Measurements from ENCODE around the gene SPATA2.

The SPATA2 gene

DNA sequence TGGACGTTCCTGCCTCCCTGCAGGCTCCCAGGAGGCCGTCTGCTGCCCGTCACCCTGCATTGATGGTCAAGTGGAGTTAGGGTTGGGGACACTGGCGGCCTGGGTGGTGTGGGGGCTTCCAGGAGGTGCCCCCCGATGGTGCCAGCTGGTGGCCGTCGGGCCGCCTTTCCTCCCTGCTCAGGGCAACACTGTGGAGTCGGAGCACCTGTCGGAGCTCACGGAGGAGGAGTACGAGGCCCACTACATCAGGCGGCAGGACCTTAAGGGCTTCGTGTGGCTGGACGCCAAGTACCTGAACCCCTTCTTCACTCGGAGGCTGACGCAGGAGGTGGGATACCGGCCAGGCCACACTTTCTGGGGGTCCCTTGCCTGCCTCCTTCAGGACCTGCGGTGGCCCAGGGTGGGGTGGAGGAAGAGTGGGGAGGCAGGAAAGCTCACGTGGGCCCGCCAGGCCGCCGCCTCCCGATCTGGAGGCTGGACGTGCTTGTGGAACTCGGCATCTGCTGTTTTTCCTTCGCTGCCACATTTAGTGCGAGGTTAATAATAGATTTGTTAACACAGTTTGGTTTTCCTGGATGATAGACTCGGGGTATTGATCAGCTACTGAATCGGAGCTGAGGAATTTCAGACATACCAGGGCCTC is 28.6 kb downstream of the SPATA2 start:
- peaks cover 18% of the 10 kb centered on the region; the same call in 1 of the 2 replicates for H3K36me3 ChIP-seq (ENCODE audit: insufficient read depth, low read depth, low read length)
- H3K9me3 ChIP-seq (ENCODE audit: insufficient read depth, low read depth, low read length) = no peaks in the 10 kb centered on the region
- H3K4me3 ChIP-seq (ENCODE audit: low read length) = no peak overlapping the region
- H3K27me3 ChIP-seq (ENCODE audit: insufficient read depth, low read length) = no peaks in the 10 kb centered on the region
- no peak overlapping the region for H3K9ac ChIP-seq (ENCODE audit: low read depth, low read length)
- peaks cover 10% of the 10 kb centered on the region; the same call in 1 of the 2 replicates for H3K4me1 ChIP-seq (ENCODE audit: insufficient read depth, low read length)
- H3K27ac ChIP-seq (ENCODE audit: low read length) = no peak overlapping the region

DNA sequence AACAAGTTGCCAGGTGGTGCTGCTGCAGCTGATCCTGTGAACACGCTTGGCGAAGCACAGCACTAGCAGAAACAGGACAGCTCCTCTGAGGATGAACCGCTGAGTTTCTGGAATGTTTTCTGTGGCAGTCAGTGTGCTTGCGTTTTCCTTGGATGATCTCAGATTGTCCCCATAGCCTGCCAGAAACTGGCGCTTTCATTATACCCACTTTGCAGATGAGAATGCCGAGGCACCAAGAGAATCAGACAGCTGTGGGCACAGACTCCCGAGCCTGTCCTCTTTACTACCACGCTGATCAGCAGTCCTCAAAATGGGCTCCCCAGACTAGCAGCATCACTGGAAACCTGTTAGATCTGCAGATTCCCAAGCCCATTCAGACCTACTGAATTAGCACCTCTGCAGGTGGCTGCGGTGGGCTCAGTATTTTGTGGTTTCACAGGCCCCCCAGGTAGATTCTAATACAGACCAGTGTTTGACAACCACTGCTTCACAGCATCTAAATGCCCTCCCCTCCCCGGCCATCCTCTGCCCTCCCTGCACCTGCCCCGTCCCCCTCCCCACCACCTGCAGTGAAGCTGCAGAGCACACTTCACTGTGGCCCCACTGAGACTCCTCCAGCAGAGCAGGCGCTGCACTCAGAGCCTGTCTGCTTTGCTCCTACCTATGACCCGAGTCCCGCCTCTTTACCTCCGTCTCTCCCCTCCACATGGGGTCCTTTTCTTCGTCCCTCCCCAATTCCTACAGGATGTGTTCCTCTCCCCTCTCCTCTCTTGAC is 29.6 kb downstream of the SPATA2 start:
- 0 out of 2 replicates have a peak, but pooled peaks cover 4% of the 10 kb centered on the region for H3K4me1 ChIP-seq (ENCODE audit: insufficient read depth, low read length)
- no peaks in the 10 kb centered on the region for H3K9me3 ChIP-seq (ENCODE audit: insufficient read depth, low read depth, low read length)
- no peak overlapping the region for H3K9ac ChIP-seq (ENCODE audit: low read depth, low read length)
- no peak overlapping the region for H3K27ac ChIP-seq (ENCODE audit: low read length)
- H3K27me3 ChIP-seq (ENCODE audit: insufficient read depth, low read length) = no peaks in the 10 kb centered on the region
- no peak overlapping the region for H3K4me3 ChIP-seq (ENCODE audit: low read length)
- H3K36me3 ChIP-seq (ENCODE audit: insufficient read depth, low read depth, low read length) = peaks cover 25% of the 10 kb centered on the region; the same call in 1 of the 2 replicates

DNA sequence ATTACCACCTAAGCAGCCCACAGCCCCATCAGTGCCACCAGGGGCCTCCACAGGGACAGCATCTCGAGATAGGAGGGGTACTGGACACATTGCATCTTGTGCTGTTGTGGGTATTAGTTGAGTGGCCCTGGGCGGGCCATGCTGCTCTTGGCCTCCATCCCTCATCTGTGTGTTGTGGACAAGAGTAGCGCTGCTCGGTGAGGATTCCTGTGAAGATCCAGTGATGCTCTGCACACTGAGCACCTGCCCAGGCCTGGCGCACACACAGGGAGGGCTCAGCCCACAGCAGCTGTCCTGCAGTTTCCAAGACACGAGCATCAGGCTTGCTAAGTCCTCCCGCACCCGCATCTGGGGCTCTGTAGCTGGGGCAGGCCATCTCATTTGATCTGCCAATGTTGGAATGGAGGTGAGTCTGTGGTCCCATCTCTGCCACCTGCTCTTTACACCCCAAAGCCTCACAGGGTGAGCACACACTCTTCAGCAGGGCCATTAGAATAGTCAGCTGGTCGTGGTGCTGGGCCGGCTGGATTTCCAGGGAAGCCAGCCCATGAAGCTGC is 32.0 kb downstream of the SPATA2 start:
- Histone ChIP-seq H3K9ac (ENCODE audit: low read depth, low read length) (no peak overlapping the region), H3K36me3 (ENCODE audit: insufficient read depth, low read depth, low read length) (peaks cover 31% of the 10 kb centered on the region), H3K4me3 (ENCODE audit: low read length) (no peak overlapping the region), H3K9me3 (ENCODE audit: insufficient read depth, low read depth, low read length) (no peaks in the 10 kb centered on the region), H3K27ac (ENCODE audit: low read length) (no peak overlapping the region), H3K27me3 (ENCODE audit: insufficient read depth, low read length) (no peaks in the 10 kb centered on the region), H3K4me1 (ENCODE audit: insufficient read depth, low read length) (no peaks in the 10 kb centered on the region)

DNA sequence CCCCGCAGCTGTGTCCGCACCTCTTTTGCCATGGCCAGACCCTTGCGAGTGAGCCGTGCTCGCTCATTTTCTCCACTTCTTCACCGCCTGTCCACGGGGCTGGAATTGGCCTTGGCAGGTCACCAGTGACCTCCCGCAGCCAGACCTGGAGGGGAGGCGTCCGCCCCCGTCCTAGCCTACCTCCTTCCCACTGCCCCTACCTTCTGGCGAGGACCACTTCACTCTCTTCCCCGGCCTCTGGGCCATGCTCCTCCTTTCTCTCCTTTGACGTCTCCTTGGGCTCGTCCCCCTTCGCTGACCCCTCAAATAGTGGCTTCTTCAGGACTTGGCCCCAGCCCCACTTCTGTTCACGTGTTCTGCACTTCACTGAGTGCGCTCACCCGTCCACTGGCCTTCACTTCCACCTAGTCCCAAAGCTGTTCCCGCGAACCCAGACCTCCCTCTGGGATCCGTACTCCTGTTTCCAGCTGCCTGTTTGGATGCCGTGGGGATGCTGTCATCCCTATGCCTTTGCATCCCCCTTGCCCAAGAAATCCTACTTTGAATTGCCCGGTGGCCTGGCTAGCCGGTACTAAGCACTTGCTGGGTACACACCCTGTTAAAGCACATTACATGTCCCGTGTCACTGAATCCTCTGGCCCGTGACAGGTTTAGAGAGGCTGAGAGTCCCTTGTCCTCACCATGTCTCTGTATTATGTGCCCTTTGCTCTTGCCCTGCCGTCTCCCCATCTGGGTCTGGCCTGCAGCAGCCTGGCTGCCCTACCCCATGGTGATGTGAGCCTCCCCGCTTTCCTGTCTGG is 33.0 kb downstream of the SPATA2 start:
- Histone ChIP-seq H3K36me3 (ENCODE audit: insufficient read depth, low read depth, low read length) (peaks cover 35% of the 10 kb centered on the region), H3K27me3 (ENCODE audit: insufficient read depth, low read length) (no peaks in the 10 kb centered on the region), H3K9me3 (ENCODE audit: insufficient read depth, low read depth, low read length) (no peaks in the 10 kb centered on the region), H3K9ac (ENCODE audit: low read depth, low read length) (no peak overlapping the region), H3K27ac (ENCODE audit: low read length) (no peak overlapping the region), H3K4me1 (ENCODE audit: insufficient read depth, low read length) (no peaks in the 10 kb centered on the region), H3K4me3 (ENCODE audit: low read length) (no peak overlapping the region)

- Histone ChIP-seq H3K4me3 (ENCODE audit: low read length) (no peak overlapping the region), H3K27me3 (ENCODE audit: insufficient read depth, low read length) (no peaks in the 10 kb centered on the region), H3K9me3 (ENCODE audit: insufficient read depth, low read depth, low read length) (no peaks in the 10 kb centered on the region), H3K27ac (ENCODE audit: low read length) (no peak overlapping the region), H3K36me3 (ENCODE audit: insufficient read depth, low read depth, low read length) (peaks cover 35% of the 10 kb centered on the region), H3K4me1 (ENCODE audit: insufficient read depth, low read length) (no peaks in the 10 kb centered on the region), H3K9ac (ENCODE audit: low read depth, low read length) (no peak overlapping the region)
Measured at GRCh38 chr20:49880724-49881445, 34.4 kb downstream of the SPATA2 start.

GRCh38 chr20:49880177-49880576 is 35.2 kb downstream of the SPATA2 start:
- H3K4me1 ChIP-seq (ENCODE audit: insufficient read depth, low read length) = no peaks in the 10 kb centered on the region
- no peak overlapping the region for H3K27ac ChIP-seq (ENCODE audit: low read length)
- H3K9me3 ChIP-seq (ENCODE audit: insufficient read depth, low read depth, low read length) = no peaks in the 10 kb centered on the region
- no peak overlapping the region for H3K4me3 ChIP-seq (ENCODE audit: low read length)
- H3K27me3 ChIP-seq (ENCODE audit: insufficient read depth, low read length) = no peaks in the 10 kb centered on the region
- H3K36me3 ChIP-seq (ENCODE audit: insufficient read depth, low read depth, low read length) = peaks cover 31% of the 10 kb centered on the region
- no peak overlapping the region for H3K9ac ChIP-seq (ENCODE audit: low read depth, low read length)

GRCh38 chr20:49878977-49879376 is 36.4 kb downstream of the SPATA2 start:
- Histone ChIP-seq H3K27ac (ENCODE audit: low read length) (no peak overlapping the region), H3K9ac (ENCODE audit: low read depth, low read length) (no peak overlapping the region), H3K4me1 (ENCODE audit: insufficient read depth, low read length) (no peaks in the 10 kb centered on the region), H3K4me3 (ENCODE audit: low read length) (no peak overlapping the region), H3K36me3 (ENCODE audit: insufficient read depth, low read depth, low read length) (peaks cover 25% of the 10 kb centered on the region), H3K27me3 (ENCODE audit: insufficient read depth, low read length) (no peaks in the 10 kb centered on the region), H3K9me3 (ENCODE audit: insufficient read depth, low read depth, low read length) (no peaks in the 10 kb centered on the region)

DNA sequence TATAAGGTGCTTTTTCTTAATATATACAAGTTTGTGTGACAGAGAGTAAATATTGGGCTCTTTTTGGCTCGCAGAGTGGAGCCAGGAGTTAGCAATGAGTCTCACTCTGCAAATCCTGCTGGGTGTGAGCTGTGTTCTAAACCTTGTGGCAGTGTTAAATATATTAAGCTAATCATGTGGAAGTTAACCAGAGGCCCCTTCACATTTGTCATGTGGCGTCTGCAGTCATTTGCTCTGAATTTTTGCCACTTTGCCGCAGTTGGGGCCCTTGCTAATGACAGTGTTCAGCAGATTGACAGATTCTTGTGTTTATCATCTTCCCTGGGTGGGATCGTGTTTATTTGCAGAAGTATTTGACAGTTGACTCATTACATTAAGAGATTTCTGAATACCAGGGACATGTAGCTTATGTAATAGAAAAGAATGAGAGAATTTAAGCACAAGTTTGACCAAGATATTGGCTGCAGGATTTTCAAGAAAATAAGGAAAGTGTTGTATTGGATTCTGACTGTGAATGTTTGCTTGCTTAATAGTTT is 37.9 kb downstream of the SPATA2 start:
- Histone ChIP-seq H3K4me1 (ENCODE audit: insufficient read depth, low read length) (no peaks in the 10 kb centered on the region), H3K36me3 (ENCODE audit: insufficient read depth, low read depth, low read length) (peaks cover 17% of the 10 kb centered on the region), H3K4me3 (ENCODE audit: low read length) (no peak overlapping the region), H3K27me3 (ENCODE audit: insufficient read depth, low read length) (no peaks in the 10 kb centered on the region), H3K9ac (ENCODE audit: low read depth, low read length) (no peak overlapping the region), H3K9me3 (ENCODE audit: insufficient read depth, low read depth, low read length) (no peaks in the 10 kb centered on the region), H3K27ac (ENCODE audit: low read length) (no peak overlapping the region)

- Histone ChIP-seq H3K4me3 (ENCODE audit: low read length) (no peak overlapping the region), H3K9ac (ENCODE audit: low read depth, low read length) (no peak overlapping the region), H3K9me3 (ENCODE audit: insufficient read depth, low read depth, low read length) (no peaks in the 10 kb centered on the region), H3K27me3 (ENCODE audit: insufficient read depth, low read length) (no peaks in the 10 kb centered on the region), H3K27ac (ENCODE audit: low read length) (no peak overlapping the region), H3K36me3 (ENCODE audit: insufficient read depth, low read depth, low read length) (peaks cover 4% of the 10 kb centered on the region; the same call in 1 of the 2 replicates), H3K4me1 (ENCODE audit: insufficient read depth, low read length) (no peaks in the 10 kb centered on the region)
Measured at GRCh38 chr20:49874696-49875095, 40.6 kb downstream of the SPATA2 start.

DNA sequence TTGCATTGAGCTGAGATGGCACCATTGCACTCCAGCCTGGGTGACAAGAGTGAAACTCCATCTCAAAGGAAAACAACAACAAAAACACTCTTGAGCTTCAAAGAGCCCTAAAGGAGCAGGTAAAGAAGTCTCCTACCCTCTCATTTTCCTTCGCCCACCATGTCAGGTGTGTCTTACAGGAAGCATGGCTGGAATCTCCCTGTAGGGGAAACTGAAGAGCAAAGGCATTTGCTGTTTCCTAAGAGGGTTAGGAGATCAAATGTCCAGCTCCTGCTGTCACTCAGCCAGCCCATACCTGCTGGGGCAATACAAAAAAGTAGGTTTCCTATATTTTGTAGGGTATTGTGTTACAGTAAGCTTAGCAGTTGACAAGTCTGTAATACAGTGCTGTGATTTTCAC is 43.3 kb downstream of the SPATA2 start:
- Histone ChIP-seq H3K4me3 (ENCODE audit: low read length) (no peak overlapping the region), H3K27ac (ENCODE audit: low read length) (no peak overlapping the region), H3K9ac (ENCODE audit: low read depth, low read length) (no peak overlapping the region), H3K9me3 (ENCODE audit: insufficient read depth, low read depth, low read length) (no peaks in the 10 kb centered on the region), H3K36me3 (ENCODE audit: insufficient read depth, low read depth, low read length) (no peaks in the 10 kb centered on the region), H3K27me3 (ENCODE audit: insufficient read depth, low read length) (no peaks in the 10 kb centered on the region), H3K4me1 (ENCODE audit: insufficient read depth, low read length) (peaks cover 6% of the 10 kb centered on the region; the same call in 1 of the 2 replicates)

Data from iPS-20b (cell line).